Retinal pigment epithelial cell (primary cell): ENCODE results near the gene SERTM1.

Source experiments
- DNase-seq: peaks from one replicate; pipeline ENCODE4 v3.0.0-alpha.2; 2010; ENCODE audit warnings: low read depth
- H3K4me3 ChIP-seq: 2 replicates; pipeline ENCODE4 v1.5.1; 2011; ENCODE audit warnings: mild to moderate bottlenecking, low read length, control low read depth, moderate library complexity
- CTCF ChIP-seq: conservative IDR thresholded peaks from 2 replicates; pipeline ENCODE4 v1.5.1; 2011; ENCODE audit warnings: low read depth, low read length, control low read depth, inconsistent platforms

The SERTM1 gene

GRCh38 chr13:36681894-36682624 lies 8.2 kb downstream of the SERTM1 start:
- no peak overlapping the region for H3K4me3 ChIP-seq
- no peak for DNase-seq
- no peak for TF ChIP-seq CTCF

GRCh38 chr13:36683701-36684100 lies 9.9 kb downstream of the SERTM1 start:
- H3K4me3 ChIP-seq = no peak overlapping the region
- TF ChIP-seq CTCF = no peak
- no peak for DNase-seq

GRCh38 chr13:36685927-36686326 lies 12.1 kb downstream of the SERTM1 start:
- H3K4me3 ChIP-seq = no peak overlapping the region
- DNase-seq = peak; percentile 38
- TF ChIP-seq CTCF = no peak

GRCh38 chr13:36696410-36697010 lies 22.7 kb downstream of the SERTM1 start:
- TF ChIP-seq CTCF = no peak
- DNase-seq = no peak
- H3K4me3 ChIP-seq = no peak overlapping the region

- no peak overlapping the region for H3K4me3 ChIP-seq
- DNase-seq = no peak
- no peak for TF ChIP-seq CTCF
These were observed 26.4 kb downstream of the SERTM1 start for GRCh38 chr13:36700170-36700569.

GRCh38 chr13:36706755-36707154 lies 32.9 kb downstream of the SERTM1 start:
- peak; percentile 34 for DNase-seq
- TF ChIP-seq CTCF = no peak
- no peak overlapping the region for H3K4me3 ChIP-seq

- DNase-seq = no peak
- TF ChIP-seq CTCF = no peak
These were observed 35.5 kb downstream of the SERTM1 start for GRCh38 chr13:36709136-36709890.

More at GRCh38 chr13:36709136-36709890, 35.5 kb downstream of the SERTM1 start:
- H3K4me3 ChIP-seq = no peak overlapping the region
